ENCODE measurements around the gene TMCO4. TPM values are rescaled to one million over a fixed set of nuclear protein-coding genes. Genes with fewer than 3 reads are reported as not detected.
"Not testable (repeated sequence)": the region's sequence is repeated elsewhere in the genome, so short reads cannot be mapped to it uniquely, and the experiment has no call there.

Gene TMCO4
- total RNA-seq, 1 experiment from 2014 or later: 13.2 TPM

GRCh38 chr1:19813643-19813960, 13.9 kb upstream of the TMCO4 start:
- DNase-seq (ENCODE audit: low read depth): no peak

DNA sequence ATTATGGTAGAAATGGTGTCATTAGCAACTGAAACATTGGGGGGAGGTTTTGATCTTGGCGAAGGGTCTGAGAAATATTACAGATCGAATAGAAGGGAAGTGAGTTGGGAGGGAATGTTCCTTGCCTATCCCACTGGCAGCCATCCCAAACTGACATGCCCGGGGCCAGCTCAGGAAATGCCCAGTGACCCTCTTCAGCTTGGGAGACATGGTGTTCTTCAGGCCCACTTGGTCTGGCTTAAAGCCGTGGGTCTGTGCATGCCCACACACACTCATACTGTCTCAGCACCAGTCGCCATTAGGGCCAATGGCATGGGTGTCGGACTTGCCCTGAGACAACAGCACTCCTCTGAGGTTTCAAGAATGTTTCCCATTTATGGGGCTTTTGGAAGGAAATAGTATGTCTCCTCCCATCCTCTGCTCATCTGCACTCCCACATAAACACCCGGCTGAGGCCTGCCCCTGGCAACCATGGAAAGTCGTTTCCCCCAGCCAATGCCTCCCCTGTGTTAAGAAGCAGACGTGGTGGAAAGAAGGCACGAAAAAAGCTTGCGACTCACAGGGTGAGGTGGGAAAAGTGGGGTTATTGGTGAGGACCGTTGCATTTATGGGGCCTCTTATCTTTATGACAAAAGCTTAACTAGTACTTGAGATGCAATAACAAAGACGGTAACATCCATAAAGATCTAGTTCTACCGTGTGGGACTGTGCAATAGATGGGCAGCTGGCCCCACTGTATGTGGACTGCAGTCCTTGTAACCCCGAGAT, 13.3 kb upstream of the TMCO4 start:
- DNase-seq (ENCODE audit: low read depth): no peak

- DNase-seq (ENCODE audit: low read depth): peak; percentile 61
Observed at GRCh38 chr1:19811206-19811851, 11.6 kb upstream of the TMCO4 start.

- no peak for DNase-seq (ENCODE audit: low read depth)
Observed at GRCh38 chr1:19809044-19809750, 9.5 kb upstream of the TMCO4 start.

GRCh38 chr1:19808351-19808750, 8.6 kb upstream of the TMCO4 start:
- DNase-seq (ENCODE audit: low read depth): no peak

DNA sequence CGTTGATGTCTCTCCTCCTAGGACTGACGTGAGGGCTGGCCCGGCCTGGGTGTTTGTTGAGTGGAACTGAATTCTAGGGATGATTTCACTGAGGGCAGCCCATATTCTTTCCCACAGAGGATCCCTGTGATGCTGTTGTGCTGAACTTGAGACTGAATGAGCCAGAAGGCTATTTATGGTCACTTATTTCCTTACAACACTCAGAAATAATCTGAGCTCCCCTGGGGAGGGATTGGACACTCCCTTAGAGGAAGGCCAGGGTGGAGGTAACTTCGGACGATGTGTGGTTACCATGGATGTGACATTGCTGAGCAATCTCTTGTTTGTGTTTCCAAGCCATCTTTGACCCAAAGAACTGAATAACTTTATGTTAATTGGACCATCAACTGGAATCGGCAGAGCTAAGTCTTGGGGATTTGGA, 5.1 kb upstream of the TMCO4 start:
- no peak for DNase-seq (ENCODE audit: low read depth)

- DNase-seq (ENCODE audit: low read depth): no peak
Observed at GRCh38 chr1:19802269-19802668, 2.6 kb upstream of the TMCO4 start.

DNA sequence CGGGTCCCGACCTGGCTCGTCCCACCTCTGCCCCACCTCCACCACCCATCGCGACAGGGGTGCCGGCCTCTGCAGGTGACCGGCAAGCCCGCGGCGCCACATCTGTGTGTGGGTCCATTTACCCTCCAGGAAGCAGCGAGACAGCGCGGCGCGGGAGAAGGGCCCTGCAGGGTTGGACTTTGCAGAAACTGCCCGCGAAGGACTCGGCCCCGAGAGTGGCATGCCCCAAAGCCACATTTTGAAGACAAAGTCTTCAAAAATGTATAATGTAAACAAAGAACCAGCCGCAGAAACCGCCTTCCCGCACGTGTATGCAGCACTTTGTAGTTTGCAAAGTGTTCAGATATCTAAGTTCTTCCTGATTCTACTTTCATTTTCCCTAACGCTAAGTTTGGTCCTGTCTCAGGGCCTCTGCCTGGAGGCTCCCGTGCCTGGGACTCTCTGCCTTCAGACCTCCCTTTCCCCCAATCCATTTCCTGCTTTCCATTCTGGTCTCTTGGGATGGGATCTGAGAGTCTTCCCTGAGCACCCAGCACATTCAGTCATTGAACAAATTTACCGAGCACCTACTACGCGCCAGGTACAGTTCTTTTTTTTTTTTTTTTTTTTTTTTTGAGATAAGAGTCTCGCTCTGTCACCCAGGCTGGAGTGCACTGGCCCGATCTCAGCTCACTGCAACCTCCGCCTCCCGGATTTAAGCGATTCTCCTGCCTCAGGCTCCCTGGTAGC, 524 bp upstream of the TMCO4 start:
- peak; percentile 93 for DNase-seq (ENCODE audit: low read depth)

GRCh38 chr1:19798486-19799229, 1.1 kb downstream of the TMCO4 start:
- DNase-seq (ENCODE audit: low read depth): no peak

DNA sequence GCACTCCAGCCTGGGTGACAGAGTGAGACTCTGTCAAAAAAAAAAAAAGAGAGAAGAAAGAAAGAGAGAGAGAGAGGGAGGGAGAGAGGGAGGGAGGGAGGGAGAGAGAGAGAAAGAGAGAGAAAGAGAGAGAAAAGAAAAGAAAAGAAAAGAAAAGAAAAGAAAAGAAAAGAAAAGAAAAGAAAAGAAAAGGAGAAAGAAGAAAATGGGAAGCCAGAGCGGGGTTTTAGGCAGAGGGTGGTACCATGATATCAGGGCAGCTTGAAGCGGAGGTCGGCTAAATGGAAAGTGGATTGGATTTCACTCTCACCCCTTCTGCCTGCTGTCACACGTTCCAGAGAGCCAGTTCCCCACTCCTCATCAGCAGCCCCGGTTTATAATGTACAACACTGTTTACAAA, 1.9 kb downstream of the TMCO4 start:
- DNase-seq (ENCODE audit: low read depth): no peak

GRCh38 chr1:19794583-19794982, 5.1 kb downstream of the TMCO4 start:
- DNase-seq (ENCODE audit: low read depth): no peak

- DNase-seq (ENCODE audit: low read depth): no peak
Observed at GRCh38 chr1:19793360-19794046, 6.2 kb downstream of the TMCO4 start.

DNA sequence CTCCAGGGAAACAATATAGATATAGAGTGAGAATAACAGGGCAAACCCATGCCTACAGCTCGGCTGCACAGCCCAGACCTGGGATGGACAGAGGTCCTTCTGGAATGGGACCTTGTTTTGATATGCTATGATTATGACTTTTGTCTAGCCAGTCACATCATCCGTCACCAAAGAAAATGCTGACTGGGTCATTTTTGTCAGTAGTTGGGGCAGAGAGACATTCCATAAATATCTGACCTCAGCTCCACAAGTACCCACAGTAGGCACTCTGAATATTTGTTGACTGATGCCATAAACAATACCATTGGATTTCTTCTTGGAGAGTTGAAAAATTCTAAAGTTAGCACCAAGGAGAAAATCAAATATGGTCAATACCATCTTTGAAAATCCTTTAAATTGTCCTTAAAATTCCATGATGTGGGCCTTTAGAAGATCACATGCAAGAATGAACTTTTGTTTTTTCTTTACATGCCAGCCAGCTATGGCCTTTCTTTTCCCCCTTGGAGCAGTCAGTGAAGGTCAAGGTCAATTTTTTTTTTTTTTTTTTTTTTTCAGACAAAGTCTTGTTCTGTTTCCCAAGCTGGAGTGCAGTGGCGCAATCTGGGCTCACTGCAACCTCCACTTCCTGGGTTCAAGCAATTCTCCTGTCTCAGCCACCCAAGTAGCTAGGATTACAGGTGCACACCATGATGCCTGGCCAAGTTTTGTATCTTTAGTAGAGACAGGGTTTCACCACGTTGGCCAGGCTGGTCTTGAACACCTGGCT, 7.3 kb downstream of the TMCO4 start:
- DNase-seq (ENCODE audit: low read depth): no peak

GRCh38 chr1:19790061-19790975, 9.4 kb downstream of the TMCO4 start:
- DNase-seq (ENCODE audit: low read depth): not testable (repeated sequence)

DNA sequence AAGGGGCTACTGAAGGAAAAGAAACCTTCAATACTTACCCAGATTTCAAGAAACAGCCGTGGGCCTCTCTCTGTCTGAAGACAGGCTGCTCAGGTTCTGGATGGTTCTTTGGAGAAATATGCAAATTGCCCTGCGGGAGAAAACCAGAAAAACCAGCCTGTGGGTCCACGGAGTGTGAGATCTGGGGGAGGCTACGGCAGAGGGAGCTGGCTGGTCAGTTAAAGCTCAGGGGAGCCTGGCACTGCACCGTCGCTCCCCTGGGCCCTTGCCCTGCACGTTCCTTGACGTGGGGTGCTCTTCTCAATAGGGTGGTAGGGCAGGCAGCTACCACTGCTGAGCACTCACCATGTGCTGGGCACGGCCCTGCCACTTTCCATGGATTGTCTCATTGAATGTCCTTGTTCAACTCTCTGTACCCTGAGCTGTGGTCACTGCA, 12.7 kb downstream of the TMCO4 start:
- no peak for DNase-seq (ENCODE audit: low read depth)

- DNase-seq (ENCODE audit: low read depth): no peak
Observed at GRCh38 chr1:19785660-19786059, 14.1 kb downstream of the TMCO4 start.

DNA sequence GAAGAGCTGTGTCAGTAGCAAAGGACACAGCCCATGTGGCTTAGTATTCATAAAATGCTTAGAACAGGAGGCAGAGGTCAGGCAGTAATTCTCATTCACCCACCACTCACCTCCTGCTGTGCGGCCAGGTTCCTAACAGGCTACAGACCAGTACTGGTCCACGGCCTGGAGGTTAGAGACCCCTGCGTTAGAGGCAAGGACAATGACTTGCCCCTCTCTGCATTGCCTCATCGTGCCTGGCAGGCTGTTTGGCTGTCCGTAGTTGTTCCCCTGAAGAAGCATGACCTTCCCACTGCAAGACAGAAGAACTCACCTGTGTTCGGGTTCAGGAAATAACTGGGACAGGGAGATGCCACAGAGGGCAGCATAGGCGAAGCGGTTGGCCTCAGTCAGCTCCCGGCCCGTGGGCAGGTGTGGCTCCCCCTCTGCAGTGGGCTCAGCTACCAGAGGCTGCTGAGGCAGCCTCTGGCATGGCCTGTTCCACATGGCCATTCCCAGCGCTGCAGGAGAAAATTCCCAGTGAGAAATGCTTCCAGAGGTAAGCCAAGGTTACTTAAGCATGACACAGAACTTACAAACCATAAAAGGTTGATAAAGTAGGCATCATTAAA, 19.3 kb downstream of the TMCO4 start:
- DNase-seq (ENCODE audit: low read depth): no peak

GRCh38 chr1:19776933-19777332, 22.8 kb downstream of the TMCO4 start:
- no peak for DNase-seq (ENCODE audit: low read depth)

GRCh38 chr1:19776287-19776686, 23.4 kb downstream of the TMCO4 start:
- no peak for DNase-seq (ENCODE audit: low read depth)

Data from RPMI7951 (cell line).